Osteoblast (primary cell): ENCODE measurements around the gene SLC9A9. TPM values are rescaled to one million over a fixed set of nuclear protein-coding genes. Genes with fewer than 3 reads are reported as not detected.

Source experiments
- DNase-seq: peaks from one replicate; pipeline ENCODE4 v3.0.0; 2011; ENCODE audit warnings: low spot score, mixed read lengths; ENCODE audit not compliant: insufficient read length; ENCODE audit errors: missing footprints
- H2AFZ ChIP-seq: 2 replicates; pipeline ENCODE4 v1.6.0; 2011; ENCODE audit warnings: mild to moderate bottlenecking, low read length
- H3K27ac ChIP-seq: 2 replicates; pipeline ENCODE4 v1.5.1; 2011; ENCODE audit warnings: mild to moderate bottlenecking, low read depth, low read length, moderate library complexity
- H3K27me3 ChIP-seq: 2 replicates; pipeline ENCODE4 v1.6.0; 2012; ENCODE audit warnings: mild to moderate bottlenecking, control low read depth, inconsistent platforms, low read length, moderate library complexity; ENCODE audit not compliant: insufficient read depth
- H3K36me3 ChIP-seq: 2 replicates; pipeline ENCODE4 v1.5.1; 2011; ENCODE audit warnings: mild to moderate bottlenecking, low read length, control low read depth, moderate library complexity; ENCODE audit not compliant: insufficient read depth
- H3K4me1 ChIP-seq: 2 replicates; pipeline ENCODE4 v1.5.1; 2011; ENCODE audit warnings: mild to moderate bottlenecking, low read length, control low read depth, moderate library complexity; ENCODE audit not compliant: insufficient read depth
- H3K4me2 ChIP-seq: 2 replicates; pipeline ENCODE4 v1.6.0; 2011; ENCODE audit warnings: mild to moderate bottlenecking, low read length; ENCODE audit not compliant: insufficient read depth
- H3K4me3 ChIP-seq: fragments of 200-600 bp; sonication (generic); 3 replicates; pipeline ENCODE4 v1.5.1; 2012; ENCODE audit warnings: mild to moderate bottlenecking, low read length, inconsistent platforms; ENCODE audit not compliant: insufficient read depth
- H3K79me2 ChIP-seq: 2 replicates; pipeline ENCODE4 v1.6.0; 2012; ENCODE audit warnings: mild to moderate bottlenecking, low read length, control low read depth, inconsistent platforms; ENCODE audit not compliant: insufficient read depth
- H3K9me3 ChIP-seq: 2 replicates; pipeline ENCODE4 v1.5.1; 2011; ENCODE audit warnings: low read depth, low read length, control low read depth
- H4K20me1 ChIP-seq: 2 replicates; pipeline ENCODE4 v1.6.0; 2012; ENCODE audit warnings: mild to moderate bottlenecking, low read length, control low read depth; ENCODE audit not compliant: insufficient read depth
- CTCF ChIP-seq: IDR thresholded peaks from 2 replicates; pipeline ENCODE4 v1.5.1; 2011; ENCODE audit warnings: mild to moderate bottlenecking, low read depth, low read length, moderate library complexity; ENCODE audit errors: extremely low read depth
- total RNA-seq: library from RNA; depleted of rRNA; stranded (reverse); fragments of >200 nt; gene quantifications from 2 replicates; pipeline ENCODE4 v1.2.3, GENCODE V29; 2012

SLC9A9 gene
- total RNA-seq, 1 donor = 6.5 TPM

GRCh38 chr3:143343944-143344343 lies 504.3 kb downstream of the SLC9A9 start:
- TF ChIP-seq CTCF = no peak
- H3K36me3 ChIP-seq = no peaks in the 10 kb centered on the region
- H3K9me3 ChIP-seq = no peaks in the 10 kb centered on the region
- no peaks in the 10 kb centered on the region for H3K4me1 ChIP-seq
- H3K27me3 ChIP-seq = peaks cover 2% of the 10 kb centered on the region
- H3K4me3 ChIP-seq = no peak overlapping the region
- no peaks in the 10 kb centered on the region for H3K79me2 ChIP-seq
- no peak overlapping the region for H3K27ac ChIP-seq
- H3K4me2 ChIP-seq = no peak overlapping the region
- DNase-seq = no peak
- no peak overlapping the region for H2AFZ ChIP-seq
- H4K20me1 ChIP-seq = no peaks in the 10 kb centered on the region

- H4K20me1 ChIP-seq = no peaks in the 10 kb centered on the region
- no peak overlapping the region for H2AFZ ChIP-seq
- H3K4me3 ChIP-seq = no peak overlapping the region
- H3K27me3 ChIP-seq = peaks cover 2% of the 10 kb centered on the region
- no peaks in the 10 kb centered on the region for H3K9me3 ChIP-seq
- no peak for DNase-seq
- no peak for TF ChIP-seq CTCF
- H3K79me2 ChIP-seq = no peaks in the 10 kb centered on the region
- H3K27ac ChIP-seq = no peak overlapping the region
- H3K36me3 ChIP-seq = no peaks in the 10 kb centered on the region
- H3K4me2 ChIP-seq = no peak overlapping the region
- H3K4me1 ChIP-seq = no peaks in the 10 kb centered on the region
Measured at GRCh38 chr3:143343031-143343430, 505.2 kb downstream of the SLC9A9 start.

GRCh38 chr3:143339451-143339850 lies 508.8 kb downstream of the SLC9A9 start:
- TF ChIP-seq CTCF = no peak
- Histone ChIP-seq H3K4me2 (no peak overlapping the region), H3K9me3 (no peaks in the 10 kb centered on the region), H3K36me3 (no peaks in the 10 kb centered on the region), H2AFZ (no peak overlapping the region), H4K20me1 (no peaks in the 10 kb centered on the region), H3K79me2 (no peaks in the 10 kb centered on the region), H3K4me3 (no peak overlapping the region), H3K4me1 (no peaks in the 10 kb centered on the region), H3K27ac (no peak overlapping the region), H3K27me3 (peaks cover 2% of the 10 kb centered on the region)
- no peak for DNase-seq

GRCh38 chr3:143337387-143337786 lies 510.9 kb downstream of the SLC9A9 start:
- H3K9me3 ChIP-seq = no peaks in the 10 kb centered on the region
- TF ChIP-seq CTCF = no peak
- H3K27me3 ChIP-seq = peaks cover 2% of the 10 kb centered on the region
- no peak overlapping the region for H3K27ac ChIP-seq
- no peaks in the 10 kb centered on the region for H4K20me1 ChIP-seq
- no peaks in the 10 kb centered on the region for H3K79me2 ChIP-seq
- H2AFZ ChIP-seq = no peak overlapping the region
- DNase-seq = no peak
- no peaks in the 10 kb centered on the region for H3K4me1 ChIP-seq
- H3K36me3 ChIP-seq = no peaks in the 10 kb centered on the region
- no peak overlapping the region for H3K4me2 ChIP-seq
- H3K4me3 ChIP-seq = no peak overlapping the region
